DND-41 (cell line): ENCODE results near the gene CYFIP2.

ENCODE experiments used
- ATAC-seq: fragments of 200-7000 bp; cut with Tn5 transposase; 3 replicates; pipeline ENCODE4 v1.9.1; 2021; ENCODE audit warnings: low read depth; ENCODE audit not compliant: insufficient read depth
- DNase-seq: peaks from one replicate; pipeline ENCODE4 v3.0.0-alpha.2; 2020
- H2AFZ ChIP-seq: 2 replicates; pipeline ENCODE4 v1.6.0; 2012; ENCODE audit warnings: low read depth, low read length
- H3K27ac ChIP-seq: 2 replicates; pipeline ENCODE4 v1.5.1; 2012; ENCODE audit warnings: low read length, inconsistent platforms
- H3K27me3 ChIP-seq: fragments of 200-600 bp; sonication (generic); 2 replicates; pipeline ENCODE4 v1.6.0; 2012; ENCODE audit warnings: low read length, mild to moderate bottlenecking, inconsistent platforms; ENCODE audit not compliant: insufficient read depth, poor library complexity
- H3K36me3 ChIP-seq: 2 replicates; pipeline ENCODE4 v1.5.1; 2012; ENCODE audit warnings: low read length, inconsistent platforms; ENCODE audit not compliant: insufficient read depth
- H3K4me1 ChIP-seq: 2 replicates; pipeline ENCODE4 v1.5.1; 2012; ENCODE audit warnings: mild to moderate bottlenecking, low read length; ENCODE audit not compliant: insufficient read depth
- H3K4me2 ChIP-seq: 2 replicates; pipeline ENCODE4 v1.6.0; 2012; ENCODE audit warnings: mild to moderate bottlenecking, moderate library complexity, low read length, inconsistent platforms; ENCODE audit not compliant: insufficient read depth
- H3K4me3 ChIP-seq, 2 experiments: fragments of 200-600 bp in 1 of 2; shearing (Covaris generic) in 1 of 2; 2 replicates each; pipeline ENCODE4 v1.5.1; 2012 to 2016; ENCODE audit warnings: inconsistent platforms in 2 of 2, low read length in 2 of 2, mild to moderate bottlenecking in 2 of 2, low read depth in 1 of 2, moderate library complexity in 1 of 2
- H3K79me2 ChIP-seq: 2 replicates; pipeline ENCODE4 v1.6.0; 2012; ENCODE audit warnings: low read length, inconsistent platforms; ENCODE audit not compliant: insufficient read depth
- H3K9ac ChIP-seq: 2 replicates; pipeline ENCODE4 v1.6.0; 2012; ENCODE audit warnings: low read depth, mild to moderate bottlenecking, inconsistent platforms, low read length, moderate library complexity
- H3K9me3 ChIP-seq: 2 replicates; pipeline ENCODE4 v1.5.1; 2012; ENCODE audit warnings: low read length, moderate library complexity, mild to moderate bottlenecking, inconsistent platforms; ENCODE audit not compliant: insufficient read depth, severe bottlenecking
- H4K20me1 ChIP-seq: 2 replicates; pipeline ENCODE4 v1.6.0; 2012; ENCODE audit warnings: low read length; ENCODE audit not compliant: insufficient read depth
- EZH2 ChIP-seq: IDR thresholded peaks from 3 replicates; pipeline ENCODE4 v1.6.1; 2012; ENCODE audit warnings: borderline replicate concordance, low read depth, mild to moderate bottlenecking, moderate library complexity, low read length, inconsistent platforms; ENCODE audit not compliant: severe bottlenecking
- TF ChIP-seq, protein P1 (sequence below): IDR thresholded peaks from 2 replicates; pipeline ENCODE4 v1.5.1; 2012; ENCODE audit warnings: borderline replicate concordance, low read length, moderate library complexity, mild to moderate bottlenecking; ENCODE audit not compliant: poor library complexity, severe bottlenecking; ENCODE audit errors: extremely low read depth

Gene CYFIP2

GRCh38 chr5:157266286-157267007 lies 524 bp downstream of the CYFIP2 start:
- H3K4me1 ChIP-seq, result peaks cover 64% of the 10 kb centered on the region
- peaks cover 50% of the 10 kb centered on the region for H3K36me3 ChIP-seq
- no peaks in the 10 kb centered on the region for H3K27me3 ChIP-seq
- H2AFZ ChIP-seq, result peak overlapping the region; percentile 44
- TF ChIP-seq, protein P1, sequence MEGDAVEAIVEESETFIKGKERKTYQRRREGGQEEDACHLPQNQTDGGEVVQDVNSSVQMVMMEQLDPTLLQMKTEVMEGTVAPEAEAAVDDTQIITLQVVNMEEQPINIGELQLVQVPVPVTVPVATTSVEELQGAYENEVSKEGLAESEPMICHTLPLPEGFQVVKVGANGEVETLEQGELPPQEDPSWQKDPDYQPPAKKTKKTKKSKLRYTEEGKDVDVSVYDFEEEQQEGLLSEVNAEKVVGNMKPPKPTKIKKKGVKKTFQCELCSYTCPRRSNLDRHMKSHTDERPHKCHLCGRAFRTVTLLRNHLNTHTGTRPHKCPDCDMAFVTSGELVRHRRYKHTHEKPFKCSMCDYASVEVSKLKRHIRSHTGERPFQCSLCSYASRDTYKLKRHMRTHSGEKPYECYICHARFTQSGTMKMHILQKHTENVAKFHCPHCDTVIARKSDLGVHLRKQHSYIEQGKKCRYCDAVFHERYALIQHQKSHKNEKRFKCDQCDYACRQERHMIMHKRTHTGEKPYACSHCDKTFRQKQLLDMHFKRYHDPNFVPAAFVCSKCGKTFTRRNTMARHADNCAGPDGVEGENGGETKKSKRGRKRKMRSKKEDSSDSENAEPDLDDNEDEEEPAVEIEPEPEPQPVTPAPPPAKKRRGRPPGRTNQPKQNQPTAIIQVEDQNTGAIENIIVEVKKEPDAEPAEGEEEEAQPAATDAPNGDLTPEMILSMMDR, result peak; percentile 45
- TF ChIP-seq EZH2, result no peak
- H4K20me1 ChIP-seq, result peaks cover 13% of the 10 kb centered on the region
- peaks cover 62% of the 10 kb centered on the region for H3K79me2 ChIP-seq
- peak; percentile 76 for DNase-seq
- peak overlapping the region; percentile 92 for H3K4me2 ChIP-seq
- H3K4me3 ChIP-seq, result peak overlapping the region; percentile 57 to 78
- H3K9me3 ChIP-seq, result no peaks in the 10 kb centered on the region
- peak overlapping the region; percentile 93 for H3K9ac ChIP-seq
- peak overlapping the region; percentile 97 for H3K27ac ChIP-seq
- peak; percentile 44 for ATAC-seq

DNA sequence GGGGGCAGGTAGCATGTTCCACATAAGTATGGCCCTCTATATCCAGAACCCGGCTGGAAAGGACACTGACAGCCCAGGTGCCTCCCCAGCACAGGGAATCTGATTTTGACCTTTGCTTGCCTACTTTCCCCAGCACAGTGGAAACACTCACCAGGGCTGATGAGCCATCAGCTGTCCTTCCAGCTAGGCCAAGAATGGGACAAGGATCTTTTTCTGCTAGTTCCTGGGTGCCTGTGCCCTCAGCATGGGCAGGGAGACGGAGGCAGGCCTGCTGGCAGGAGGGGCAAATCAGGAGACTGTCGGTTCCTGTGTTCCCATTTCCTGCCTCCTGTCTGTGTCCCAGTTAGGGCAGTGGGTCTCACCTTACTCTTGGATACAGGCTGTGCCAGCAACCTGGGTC lies 1.1 kb downstream of the CYFIP2 start:
- Histone ChIP-seq H3K79me2 (peaks cover 63% of the 10 kb centered on the region), H2AFZ (no peak overlapping the region), H3K4me1 (peaks cover 70% of the 10 kb centered on the region), H3K27me3 (no peaks in the 10 kb centered on the region), H3K4me3 (peak overlapping the region; percentile 57 to 78; a peak in 3 of 4 replicates), H3K36me3 (peaks cover 50% of the 10 kb centered on the region), H3K4me2 (peak overlapping the region; percentile 92), H3K9ac (peak overlapping the region; percentile 93), H3K9me3 (no peaks in the 10 kb centered on the region), H4K20me1 (peaks cover 13% of the 10 kb centered on the region), H3K27ac (peak overlapping the region; percentile 97)
- TF ChIP-seq EZH2, result no peak
- TF ChIP-seq, protein P1, result no peak
- DNase-seq, result no peak
- ATAC-seq, result no peak

DNA sequence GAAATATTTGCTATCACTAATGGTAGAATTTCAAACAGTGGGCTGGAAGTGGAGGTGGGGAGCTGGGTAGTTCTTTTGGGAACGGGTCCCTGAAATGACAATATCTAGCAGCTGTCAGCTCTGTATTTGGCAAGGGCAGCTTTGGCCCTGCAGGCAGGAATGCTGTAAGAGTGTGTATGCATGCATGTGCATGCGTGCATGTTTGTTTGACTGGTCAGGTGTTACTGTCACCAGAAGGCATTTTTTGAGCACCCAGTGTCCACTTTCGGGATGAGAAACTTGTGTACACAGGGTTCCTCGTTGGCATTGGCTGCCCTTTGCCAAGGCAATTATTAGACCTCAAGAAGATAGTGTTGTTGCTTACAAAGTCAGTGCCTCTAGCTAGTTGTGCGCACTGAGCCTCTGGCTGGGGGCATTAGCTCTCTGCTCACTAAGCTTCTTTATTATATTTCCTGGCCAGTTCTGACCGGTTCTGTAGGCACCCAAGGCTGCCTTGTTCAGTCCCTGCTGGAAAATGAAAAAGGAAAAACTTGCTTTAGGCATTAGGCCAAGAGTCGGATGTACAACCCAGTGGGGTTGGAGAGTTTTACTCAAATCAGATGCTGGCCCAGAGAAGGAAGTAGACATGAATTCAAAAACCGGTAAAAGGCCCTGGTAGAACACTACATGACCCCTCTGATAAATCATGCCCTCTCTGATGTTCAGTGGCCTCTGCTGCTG lies 2.0 kb downstream of the CYFIP2 start:
- no peak for DNase-seq
- Histone ChIP-seq H4K20me1 (peaks cover 13% of the 10 kb centered on the region), H3K79me2 (peaks cover 72% of the 10 kb centered on the region), H3K4me3 (peak overlapping the region; percentile 57 to 78; a peak in 3 of 4 replicates), H3K9me3 (no peaks in the 10 kb centered on the region), H3K4me2 (peak overlapping the region; percentile 92), H3K27ac (peak overlapping the region; percentile 97), H3K36me3 (peaks cover 50% of the 10 kb centered on the region), H2AFZ (no peak overlapping the region), H3K27me3 (no peaks in the 10 kb centered on the region), H3K9ac (peak overlapping the region; percentile 93), H3K4me1 (peaks cover 79% of the 10 kb centered on the region)
- ATAC-seq, result no peak
- TF ChIP-seq, protein P1, result no peak
- no peak for TF ChIP-seq EZH2
